Cardiac fibroblast (primary cell): ENCODE measurements around the gene PTPRN2.
"Not testable (repeated sequence)": the region's sequence is repeated elsewhere in the genome, so short reads cannot be mapped to it uniquely, and the experiment has no call there.

Source experiments
- DNase-seq, 2 donors: peaks; one replicate each; pipeline versions ENCODE4 v3.0.0 to v3.0.0-alpha.2; 2010; ENCODE audit warnings: low read depth in 2 of 2
- H3K4me3 ChIP-seq, 2 donors: replicated peaks in 1 of 2; 1 replicate in 1 of 2; 2 replicates in 1 of 2; pipeline ENCODE4 v1.5.1; 2011; ENCODE audit warnings: low read depth in 2 of 2, low read length in 2 of 2, mild to moderate bottlenecking in 2 of 2, moderate library complexity in 1 of 2
- CTCF ChIP-seq: IDR thresholded peaks from one replicate; pipeline ENCODE4 v1.5.1; 2011; ENCODE audit warnings: low read depth, mild to moderate bottlenecking, low read length, inconsistent platforms

Gene PTPRN2

GRCh38 chr7:158051776-158052175 lies 535.8 kb downstream of the PTPRN2 start:
- TF ChIP-seq CTCF, result no peak

GRCh38 chr7:158050978-158051651 lies 536.5 kb downstream of the PTPRN2 start:
- no peak for DNase-seq
- H3K4me3 ChIP-seq, result no peak overlapping the region
- TF ChIP-seq CTCF, result no peak

More at GRCh38 chr7:158051776-158052175, 535.8 kb downstream of the PTPRN2 start:
- DNase-seq, result no peak
- no peak overlapping the region for H3K4me3 ChIP-seq

- TF ChIP-seq CTCF, result no peak
- no peak for DNase-seq
- no peak overlapping the region for H3K4me3 ChIP-seq
These were observed 537.1 kb downstream of the PTPRN2 start for GRCh38 chr7:158050441-158050977.

- DNase-seq, result no peak
- H3K4me3 ChIP-seq, result no peak overlapping the region
- no peak for TF ChIP-seq CTCF
These were observed 538.4 kb downstream of the PTPRN2 start for GRCh38 chr7:158049271-158049670.

- H3K4me3 ChIP-seq, result no peak overlapping the region
- TF ChIP-seq CTCF, result no peak
- DNase-seq, result no peak
These were observed 539.1 kb downstream of the PTPRN2 start for GRCh38 chr7:158048569-158048968.

GRCh38 chr7:158047391-158048059 lies 540.1 kb downstream of the PTPRN2 start:
- H3K4me3 ChIP-seq, result no peak overlapping the region
- no peak for TF ChIP-seq CTCF
- DNase-seq, result no peak

GRCh38 chr7:158046246-158046645 lies 541.4 kb downstream of the PTPRN2 start:
- H3K4me3 ChIP-seq, DNase-seq: not testable (repeated sequence)
